ENCODE measurements around the gene CNGA2.
A peak's percentile ranks its signal among the peaks of the same experiment; 100 is the strongest.
"Not testable (repeated sequence)": the region's sequence is repeated elsewhere in the genome, so short reads cannot be mapped to it uniquely, and the experiment has no call there.

Gene CNGA2

GRCh38 chrX:151734446-151734845 is at the start of gene CNGA2:
TSS of gene CNGA2 (plus strand) at chrX:151734746. CDS start at chrX:151738484, 3,738 bp downstream.
- H3K9ac ChIP-seq (ENCODE audit: low read depth, low read length): no peak within 1 kb of the TSS
- no peaks in the 10 kb centered on the region for H3K36me3 ChIP-seq (ENCODE audit: insufficient read depth, low read length)
- no peaks in the 10 kb centered on the region for H3K4me1 ChIP-seq (ENCODE audit: insufficient read depth, low read length)
- no peaks in the 10 kb centered on the region for H3K9me3 ChIP-seq (ENCODE audit: control insufficient read depth, insufficient read depth, low read length)

GRCh38 chrX:151687635-151688034 is 46.9 kb upstream of the CNGA2 start:
- no peaks in the 10 kb centered on the region for H3K4me1 ChIP-seq (ENCODE audit: insufficient read depth, low read length)
- no peak overlapping the region for H3K9ac ChIP-seq (ENCODE audit: low read depth, low read length)
- no peaks in the 10 kb centered on the region for H3K9me3 ChIP-seq (ENCODE audit: control insufficient read depth, insufficient read depth, low read length)
- no peaks in the 10 kb centered on the region for H3K36me3 ChIP-seq (ENCODE audit: insufficient read depth, low read length)

GRCh38 chrX:151688695-151689094 is 45.9 kb upstream of the CNGA2 start:
- Histone ChIP-seq H3K36me3 (ENCODE audit: insufficient read depth, low read length) (no peaks in the 10 kb centered on the region), H3K9ac (ENCODE audit: low read depth, low read length) (no peak overlapping the region), H3K9me3 (ENCODE audit: control insufficient read depth, insufficient read depth, low read length) (no peaks in the 10 kb centered on the region), H3K4me1 (ENCODE audit: insufficient read depth, low read length) (no peaks in the 10 kb centered on the region)

GRCh38 chrX:151692825-151693224 is 41.7 kb upstream of the CNGA2 start:
- Histone ChIP-seq H3K9me3 (ENCODE audit: control insufficient read depth, insufficient read depth, low read length) (no peaks in the 10 kb centered on the region), H3K36me3 (ENCODE audit: insufficient read depth, low read length) (no peaks in the 10 kb centered on the region), H3K4me1 (ENCODE audit: insufficient read depth, low read length) (no peaks in the 10 kb centered on the region), H3K9ac (ENCODE audit: low read depth, low read length) (no peak overlapping the region)

GRCh38 chrX:151694121-151694520 is 40.4 kb upstream of the CNGA2 start:
- no peaks in the 10 kb centered on the region for H3K4me1 ChIP-seq (ENCODE audit: insufficient read depth, low read length)
- no peaks in the 10 kb centered on the region for H3K9me3 ChIP-seq (ENCODE audit: control insufficient read depth, insufficient read depth, low read length)
- peak overlapping the region; percentile 44; the same call in 1 of the 2 replicates for H3K9ac ChIP-seq (ENCODE audit: low read depth, low read length)
- no peaks in the 10 kb centered on the region; the same call in 1 of the 2 replicates for H3K36me3 ChIP-seq (ENCODE audit: insufficient read depth, low read length)

- Histone ChIP-seq H3K4me1 (ENCODE audit: insufficient read depth, low read length) (no peaks in the 10 kb centered on the region), H3K36me3 (ENCODE audit: insufficient read depth, low read length) (no peaks in the 10 kb centered on the region; the same call in 1 of the 2 replicates), H3K9me3 (ENCODE audit: control insufficient read depth, insufficient read depth, low read length) (no peaks in the 10 kb centered on the region), H3K9ac (ENCODE audit: low read depth, low read length) (peak within 1 kb of the TSS; percentile 58)
Observed at GRCh38 chrX:151694661-151695582, 39.6 kb upstream of the CNGA2 start, which contains the start of gene PRRG3. TSS of gene PRRG3 (plus strand) at chrX:151695458. CDS start at chrX:151698815, 3,357 bp downstream.

GRCh38 chrX:151695583-151696340 is 38.8 kb upstream of the CNGA2 start:
- Histone ChIP-seq H3K4me1 (ENCODE audit: insufficient read depth, low read length) (no peaks in the 10 kb centered on the region), H3K9me3 (ENCODE audit: control insufficient read depth, insufficient read depth, low read length) (no peaks in the 10 kb centered on the region), H3K36me3 (ENCODE audit: insufficient read depth, low read length) (no peaks in the 10 kb centered on the region; the same call in 1 of the 2 replicates), H3K9ac (ENCODE audit: low read depth, low read length) (peak overlapping the region; percentile 58)

- not testable (repeated sequence) for H3K36me3 ChIP-seq (ENCODE audit: insufficient read depth, low read length); H3K9me3 ChIP-seq (ENCODE audit: control insufficient read depth, insufficient read depth, low read length); H3K4me1 ChIP-seq (ENCODE audit: insufficient read depth, low read length); H3K9ac ChIP-seq (ENCODE audit: low read depth, low read length)
Observed at GRCh38 chrX:151697082-151697481, 37.5 kb upstream of the CNGA2 start.

- no peak overlapping the region for H3K9ac ChIP-seq (ENCODE audit: low read depth, low read length)
- no peaks in the 10 kb centered on the region for H3K9me3 ChIP-seq (ENCODE audit: control insufficient read depth, insufficient read depth, low read length)
Observed at GRCh38 chrX:151697522-151697921, 37.0 kb upstream of the CNGA2 start.

GRCh38 chrX:151698485-151698884 is 36.1 kb upstream of the CNGA2 start:
- Histone ChIP-seq H3K9me3 (ENCODE audit: control insufficient read depth, insufficient read depth, low read length) (no peaks in the 10 kb centered on the region), H3K36me3 (ENCODE audit: insufficient read depth, low read length) (no peaks in the 10 kb centered on the region; the same call in 1 of the 2 replicates), H3K9ac (ENCODE audit: low read depth, low read length) (no peak overlapping the region), H3K4me1 (ENCODE audit: insufficient read depth, low read length) (no peaks in the 10 kb centered on the region)

More at GRCh38 chrX:151697522-151697921, 37.0 kb upstream of the CNGA2 start:
- no peaks in the 10 kb centered on the region for H3K4me1 ChIP-seq (ENCODE audit: insufficient read depth, low read length)
- no peaks in the 10 kb centered on the region; the same call in 1 of the 2 replicates for H3K36me3 ChIP-seq (ENCODE audit: insufficient read depth, low read length)

GRCh38 chrX:151699746-151700145 is 34.8 kb upstream of the CNGA2 start:
- H3K9ac ChIP-seq (ENCODE audit: low read depth, low read length): no peak overlapping the region
- H3K4me1 ChIP-seq (ENCODE audit: insufficient read depth, low read length): no peaks in the 10 kb centered on the region
- H3K9me3 ChIP-seq (ENCODE audit: control insufficient read depth, insufficient read depth, low read length): no peaks in the 10 kb centered on the region
- no peaks in the 10 kb centered on the region; the same call in 1 of the 2 replicates for H3K36me3 ChIP-seq (ENCODE audit: insufficient read depth, low read length)

- Histone ChIP-seq H3K9ac (ENCODE audit: low read depth, low read length) (no peak overlapping the region), H3K4me1 (ENCODE audit: insufficient read depth, low read length) (no peaks in the 10 kb centered on the region), H3K36me3 (ENCODE audit: insufficient read depth, low read length) (no peaks in the 10 kb centered on the region; the same call in 1 of the 2 replicates), H3K9me3 (ENCODE audit: control insufficient read depth, insufficient read depth, low read length) (no peaks in the 10 kb centered on the region)
Observed at GRCh38 chrX:151700581-151700980, 34.0 kb upstream of the CNGA2 start.

GRCh38 chrX:151701071-151701470 is 33.5 kb upstream of the CNGA2 start:
- Histone ChIP-seq H3K9ac (ENCODE audit: low read depth, low read length) (no peak overlapping the region), H3K4me1 (ENCODE audit: insufficient read depth, low read length) (no peaks in the 10 kb centered on the region), H3K9me3 (ENCODE audit: control insufficient read depth, insufficient read depth, low read length) (no peaks in the 10 kb centered on the region), H3K36me3 (ENCODE audit: insufficient read depth, low read length) (no peaks in the 10 kb centered on the region; the same call in 1 of the 2 replicates)

GRCh38 chrX:151701531-151701930 is 33.0 kb upstream of the CNGA2 start:
- Histone ChIP-seq H3K9me3 (ENCODE audit: control insufficient read depth, insufficient read depth, low read length) (no peaks in the 10 kb centered on the region), H3K36me3 (ENCODE audit: insufficient read depth, low read length) (no peaks in the 10 kb centered on the region; the same call in 1 of the 2 replicates), H3K4me1 (ENCODE audit: insufficient read depth, low read length) (no peaks in the 10 kb centered on the region), H3K9ac (ENCODE audit: low read depth, low read length) (no peak overlapping the region)
